HepG2 (cell line): ENCODE results near the gene ANO10. TPM values are rescaled to one million over a fixed set of nuclear protein-coding genes. Genes with fewer than 3 reads are reported as not detected.

Experiments
- BORCS8-MEF2B ChIP-seq: sonication (generic); formaldehyde crosslinking; IDR thresholded peaks from 2 replicates; pipeline ENCODE4 v1.8.0; 2022; ENCODE audit warnings: mild to moderate bottlenecking, missing genetic modification reagents
- DRAP1 ChIP-seq: IDR thresholded peaks from 2 replicates; pipeline ENCODE4 v1.6.1; 2016; ENCODE audit warnings: missing genetic modification reagents, missing compliant biosample characterization
- ETV5 ChIP-seq: IDR thresholded peaks from 2 replicates; pipeline ENCODE4 v1.6.1; 2018; ENCODE audit warnings: missing biosample characterization, missing genetic modification reagents, inconsistent platforms, borderline replicate concordance
- GPN1 ChIP-seq: sonication (generic); formaldehyde crosslinking; IDR thresholded peaks from 2 replicates; pipeline ENCODE4 v1.5.1; 2020; ENCODE audit warnings: missing genetic modification reagents, borderline replicate concordance
- GTF2F1 ChIP-seq: fragments of 150-350 bp; IDR thresholded peaks from 2 replicates; pipeline ENCODE4 v1.6.1; 2014; ENCODE audit warnings: low read length
- HDAC6 ChIP-seq: fragments of 200-600 bp; sonication (generic); IDR thresholded peaks from 2 replicates; pipeline ENCODE4 v1.7.0; 2017; ENCODE audit warnings: mild to moderate bottlenecking, antibody characterized with exemption, low read length, low read depth
- HMGXB3 ChIP-seq: sonication (generic); formaldehyde crosslinking; IDR thresholded peaks from 2 replicates; pipeline ENCODE4 v1.4.0; 2020; ENCODE audit warnings: missing genetic modification reagents, borderline replicate concordance
- IRF9 ChIP-seq: sonication (generic); formaldehyde crosslinking; IDR thresholded peaks from 2 replicates; pipeline ENCODE4 v1.8.0; 2022; ENCODE audit warnings: missing genetic modification reagents, mild to moderate bottlenecking, borderline replicate concordance
- SNAPC5 ChIP-seq: sonication (generic); formaldehyde crosslinking; IDR thresholded peaks from 2 replicates; pipeline ENCODE4 v1.8.1; 2023; ENCODE audit warnings: mild to moderate bottlenecking, missing genetic modification reagents, borderline replicate concordance
- TBX2 ChIP-seq: sonication (generic); formaldehyde crosslinking; IDR thresholded peaks from 2 replicates; pipeline ENCODE4 v1.5.0; 2020; ENCODE audit warnings: missing genetic modification reagents, mild to moderate bottlenecking, borderline replicate concordance
- TIGD3 ChIP-seq: sonication (generic); formaldehyde crosslinking; IDR thresholded peaks from 2 replicates; pipeline ENCODE4 v1.5.1; 2020; ENCODE audit warnings: mild to moderate bottlenecking, missing genetic modification reagents, borderline replicate concordance
- TRIM22 ChIP-seq: fragments of 450-650 bp; IDR thresholded peaks from 2 replicates; pipeline ENCODE4 v1.6.1; 2017
- U2AF2 ChIP-seq: fragments of 200-400 bp; formaldehyde crosslinking; IDR thresholded peaks from 2 replicates; pipeline ENCODE4 v1.6.1; 2017; ENCODE audit warnings: low read depth, mild to moderate bottlenecking, low read length
- ZFYVE20 ChIP-seq: sonication (generic); formaldehyde crosslinking; IDR thresholded peaks from 2 replicates; pipeline ENCODE4 v1.8.0; 2023; ENCODE audit warnings: low read depth, mild to moderate bottlenecking, moderate library complexity, missing genetic modification reagents, borderline replicate concordance
- ZMYM4 ChIP-seq: sonication (generic); formaldehyde crosslinking; IDR thresholded peaks from 2 replicates; pipeline ENCODE4 v1.8.1; 2023; ENCODE audit warnings: mild to moderate bottlenecking, missing genetic modification reagents
- ZNF280B ChIP-seq: sonication (generic); formaldehyde crosslinking; IDR thresholded peaks from 2 replicates; pipeline ENCODE4 v1.5.0; 2020; ENCODE audit warnings: missing genetic modification reagents, mild to moderate bottlenecking, borderline replicate concordance
- ZNF510 ChIP-seq: sonication (generic); formaldehyde crosslinking; IDR thresholded peaks from 2 replicates; pipeline ENCODE4 v1.4.0; 2020; ENCODE audit warnings: low read depth, mild to moderate bottlenecking, missing genetic modification reagents
- ZNF563 ChIP-seq: sonication (generic); formaldehyde crosslinking; IDR thresholded peaks from 2 replicates; pipeline ENCODE4 v1.8.0; 2022; ENCODE audit warnings: mild to moderate bottlenecking, moderate library complexity, missing genetic modification reagents
- polyA plus RNA-seq, 8 experiments: library from polyadenylated mRNA; depleted of rRNA in 3 of 8; stranded (reverse) in 7 of 8; unstranded in 1 of 8; fragments of >200 nt; fragmentation: Illumina TruSeq in 4 of 8; extraction: Trizol in 4 of 8; gene quantifications; 2 replicates each; pipeline versions ENCODE4 v1.2.1 to v1.2.3, GENCODE V29; 2011 to 2016; ENCODE audit warnings: low read depth in 4 of 8, missing spikeins in 1 of 8, mixed read lengths in 1 of 8; ENCODE audit not compliant: insufficient read depth in 1 of 8
- total RNA-seq, 5 experiments: library from RNA; depleted of rRNA; stranded (reverse); fragments of >200 nt; fragmentation: Illumina TruSeq; extraction: Trizol; gene quantifications; 2 replicates each; pipeline ENCODE4 v1.2.3, GENCODE V29; 2016; ENCODE audit warnings: low read depth in 1 of 5

ANO10 gene
- total and polyA plus RNA-seq, 2 of the 13 experiments (the other 11 are each of a cell fraction or from before 2014, with no cell fraction given): 10.4 to 13.1 TPM

GRCh38 chr3:43621656-43622432 lies at the start of gene ANO10 (continued):
- TF ChIP-seq ZNF280B (CRISPR knock-in tag): no peak
- TF ChIP-seq HMGXB3 (CRISPR knock-in tag): no peak
- TF ChIP-seq GPN1 (CRISPR knock-in tag): no peak
- no peak for TF ChIP-seq TIGD3 (CRISPR knock-in tag)
- TF ChIP-seq U2AF2: no peak
- TF ChIP-seq BORCS8-MEF2B (CRISPR knock-in tag): no peak
- TF ChIP-seq SNAPC5 (CRISPR knock-in tag): no peak
- no peak for TF ChIP-seq HDAC6
- TF ChIP-seq TRIM22: no peak
- no peak for TF ChIP-seq ZFYVE20 (CRISPR knock-in tag)
- TF ChIP-seq IRF9 (CRISPR knock-in tag): no peak
- no peak for TF ChIP-seq GTF2F1
- TF ChIP-seq TBX2 (CRISPR knock-in tag): peak; percentile 60; the same call in 1 of the 2 replicates
- no peak for TF ChIP-seq ETV5
- no peak for TF ChIP-seq ZNF563
- TF ChIP-seq ZMYM4 (CRISPR knock-in tag): peak; percentile 74
- TF ChIP-seq DRAP1 (CRISPR knock-in tag): peak; percentile 66
- no peak for TF ChIP-seq ZNF510 (CRISPR knock-in tag)
